CD14-positive monocyte (primary cell): ENCODE results near the gene TMEM201. TPM values are rescaled to one million over a fixed set of nuclear protein-coding genes. Genes with fewer than 3 reads are reported as not detected.

Experiments
- DNase-seq, 3 donors: peaks; one replicate each; pipeline ENCODE4 v3.0.0-alpha.2; 2011 to 2022
- H2AFZ ChIP-seq: 2 replicates; pipeline ENCODE4 v1.6.0; 2012; ENCODE audit warnings: mild to moderate bottlenecking, low read depth, low read length, inconsistent platforms; ENCODE audit not compliant: insufficient read depth, poor library complexity, severe bottlenecking
- H3K27ac ChIP-seq, 2 donors: 1 replicate in 1 of 2; 2 replicates in 1 of 2; pipeline ENCODE4 v1.5.1; 2012 to 2013; ENCODE audit warnings: low read length in 2 of 2, control low read depth in 1 of 2, inconsistent platforms in 1 of 2, low read depth in 1 of 2, mild to moderate bottlenecking in 1 of 2
- H3K27me3 ChIP-seq, 2 donors: one replicate each; pipeline versions ENCODE4 v1.6.0 to v1.6.1; 2011 to 2013; ENCODE audit warnings: low read length in 2 of 2; ENCODE audit not compliant: control insufficient read depth in 2 of 2, insufficient read depth in 2 of 2
- H3K36me3 ChIP-seq, 2 donors: replicated peaks in 1 of 2; 1 replicate in 1 of 2; 2 replicates in 1 of 2; pipeline versions ENCODE4 v1.5.1 to v1.6.1; 2012 to 2013; ENCODE audit warnings: low read length in 2 of 2, control low read depth in 1 of 2, inconsistent platforms in 1 of 2, mild to moderate bottlenecking in 1 of 2; ENCODE audit not compliant: insufficient read depth in 2 of 2, control insufficient read depth in 1 of 2
- H3K4me1 ChIP-seq, 2 donors: 1 replicate in 1 of 2; 2 replicates in 1 of 2; pipeline versions ENCODE4 v1.5.1 to v1.6.1; 2012 to 2013; ENCODE audit warnings: low read length in 2 of 2, control low read depth in 1 of 2, inconsistent platforms in 1 of 2, mild to moderate bottlenecking in 1 of 2, moderate library complexity in 1 of 2; ENCODE audit not compliant: insufficient read depth in 2 of 2, control insufficient read depth in 1 of 2
- H3K4me2 ChIP-seq: replicated peaks from 2 replicates; pipeline ENCODE3; 2012; ENCODE audit warnings: low read length, moderate library complexity, mild to moderate bottlenecking; ENCODE audit not compliant: poor library complexity, severe bottlenecking; ENCODE audit errors: extremely low read depth
- H3K4me3 ChIP-seq, 3 experiments: fragments of 200-600 bp in 1 of 3; sonication (generic) in 1 of 3; replicated peaks in 1 of 3; 1 replicate in 2 of 3; 2 replicates in 1 of 3; pipeline ENCODE4 v1.5.1; 2011 to 2013; ENCODE audit warnings: low read length in 3 of 3, mild to moderate bottlenecking in 3 of 3, control low read depth in 2 of 3, low read depth in 2 of 3, inconsistent platforms in 1 of 3, moderate library complexity in 1 of 3
- H3K79me2 ChIP-seq: 2 replicates; pipeline ENCODE4 v1.6.0; 2012; ENCODE audit warnings: mild to moderate bottlenecking, control low read depth, inconsistent platforms, low read length, moderate library complexity; ENCODE audit not compliant: insufficient read depth
- H3K9ac ChIP-seq: 2 replicates; pipeline ENCODE4 v1.6.0; 2017; ENCODE audit warnings: low read length, mild to moderate bottlenecking; ENCODE audit not compliant: insufficient read depth, poor library complexity, severe bottlenecking
- H3K9me3 ChIP-seq, 2 donors: replicated peaks in 1 of 2; 1 replicate in 1 of 2; 2 replicates in 1 of 2; pipeline versions ENCODE4 v1.5.1 to v1.6.1; 2012 to 2013; ENCODE audit warnings: low read length in 2 of 2, control low read depth in 1 of 2; ENCODE audit not compliant: control insufficient read depth in 1 of 2, insufficient read depth in 1 of 2
- H4K20me1 ChIP-seq: 2 replicates; pipeline ENCODE4 v1.6.0; 2012; ENCODE audit warnings: mild to moderate bottlenecking, low read length, control low read depth, moderate library complexity; ENCODE audit not compliant: insufficient read depth
- H3K27ac Mint-ChIP-seq, 7 donors: one replicate each; pipeline ENCODE4 v1.8.0; 2020; ENCODE audit warnings: mild to moderate bottlenecking in 7 of 7, mixed read lengths in 7 of 7, moderate library complexity in 6 of 7, inconsistent platforms in 2 of 7
- H3K27me3 Mint-ChIP-seq, 3 donors: one replicate each; pipeline ENCODE4 v1.8.0; 2021 to 2022; ENCODE audit warnings: low read depth in 3 of 3, mild to moderate bottlenecking in 3 of 3, mixed read lengths in 3 of 3, moderate library complexity in 3 of 3, inconsistent platforms in 1 of 3
- H3K36me3 Mint-ChIP-seq, 2 donors: one replicate each; pipeline ENCODE4 v1.8.0; 2020; ENCODE audit warnings: mixed read lengths in 2 of 2, inconsistent platforms in 1 of 2, mild to moderate bottlenecking in 1 of 2
- H3K4me1 Mint-ChIP-seq: one replicate; pipeline ENCODE4 v1.8.0; 2020; ENCODE audit warnings: mild to moderate bottlenecking, mixed read lengths
- H3K4me3 Mint-ChIP-seq, 2 donors: one replicate each; pipeline ENCODE4 v1.8.0; 2020; ENCODE audit warnings: mild to moderate bottlenecking in 2 of 2, mixed read lengths in 2 of 2, moderate library complexity in 1 of 2
- H3K9me3 Mint-ChIP-seq, 7 donors: one replicate each; pipeline ENCODE4 v1.8.0; 2020 to 2022; ENCODE audit warnings: mixed read lengths in 7 of 7, mild to moderate bottlenecking in 6 of 7, moderate library complexity in 6 of 7, inconsistent platforms in 2 of 7
- CTCF ChIP-seq: fragments of 200-600 bp; IDR thresholded peaks from one replicate; pipeline ENCODE4 v1.8.0; 2022; ENCODE audit warnings: antibody characterized with exemption, mild to moderate bottlenecking
- WGBS: methylation state at CpG from one replicate; pipeline ENCODE4 v1.1.5; 2013; ENCODE audit warnings: missing lambda C conversion rate; ENCODE audit not compliant: insufficient coverage; 5-methylcytosine and 5-hydroxymethylcytosine counted together
- intact Hi-C, 2 donors: fragments of 100-400 bp; cut with micrococcal nuclease; formaldehyde crosslinking; loops; one replicate each; pipeline versions ENCODE4 v1.15.0 to v1.15.1; 2023
- polyA plus RNA-seq, 3 donors: library from polyadenylated mRNA; depleted of rRNA in 1 of 3; unstranded in 2 of 3; stranded (reverse) in 1 of 3; fragments of 300-500 nt in 2 of 3; fragments of >200 nt in 1 of 3; fragmentation: Illumina TruSeq in 2 of 3; gene quantifications; 1 replicate in 2 of 3; 2 replicates in 1 of 3; pipeline ENCODE4 v1.2.3, GENCODE V29; 2012 to 2021

TMEM201 gene
- polyA plus RNA-seq, 3 donors: 0.37 to 3.7 (median 0.37) TPM

GRCh38 chr1:9542430-9542829, 46.3 kb upstream of the TMEM201 start:
- Histone ChIP-seq H3K4me1 (peaks cover 26 to 35% of the 10 kb centered on the region in 2 donors), H3K27ac (no peak overlapping the region), H3K36me3 (no peaks in the 10 kb centered on the region), H3K4me2 (peak overlapping the region; percentile 13), H3K4me3 (no peak overlapping the region), H3K27me3 (no peaks in the 10 kb centered on the region), H2AFZ (no peak overlapping the region), H3K9me3 (no peaks in the 10 kb centered on the region), H3K9ac (no peak overlapping the region), H4K20me1 (peaks cover 56% of the 10 kb centered on the region), H3K79me2 (peaks cover 67% of the 10 kb centered on the region)
- peaks cover 0 to 5% (median 0%) of the 10 kb centered on the region in 3 donors for H3K27me3 Mint-ChIP-seq
- H3K4me3 Mint-ChIP-seq: peak overlapping the region in 1 of 2 donors; percentile 31
- intact Hi-C loops: no loop called here
- H3K36me3 Mint-ChIP-seq: peaks cover 3 to 7% of the 10 kb centered on the region in 2 donors
- peak in 1 of 3 donors; percentile 17 for DNase-seq
- H3K9me3 Mint-ChIP-seq: no peaks in the 10 kb centered on the region
- H3K27ac Mint-ChIP-seq: peak overlapping the region in 4 of 7 donors; percentile 3 to 43 (median 12)
- WGBS: 13% methylated on average over 2 of the region's 3 CpGs
- no peak for TF ChIP-seq CTCF
- peaks cover 31% of the 10 kb centered on the region for H3K4me1 Mint-ChIP-seq

- peaks cover 75% of the 10 kb centered on the region for H4K20me1 ChIP-seq
- Mint-ChIP-seq H3K4me3 (no peak overlapping the region), H3K27ac (no peak overlapping the region), H3K4me1 (peaks cover 26% of the 10 kb centered on the region), H3K27me3 (peaks cover 0 to 5% (median 0%) of the 10 kb centered on the region in 3 donors), H3K36me3 (peaks cover 3 to 9% of the 10 kb centered on the region in 2 donors), H3K9me3 (no peaks in the 10 kb centered on the region)
- no peaks in the 10 kb centered on the region for H3K36me3 ChIP-seq
- no peaks in the 10 kb centered on the region for H3K27me3 ChIP-seq
- H3K4me1 ChIP-seq: peaks cover 20 to 24% of the 10 kb centered on the region in 2 donors
- H3K27ac ChIP-seq: no peak overlapping the region
- 100% methylated on average over 2 of the region's 3 CpGs for WGBS
- H3K9me3 ChIP-seq: no peaks in the 10 kb centered on the region
- intact Hi-C loops: no loop called here
- H3K9ac ChIP-seq: no peak overlapping the region
- no peak for DNase-seq
- TF ChIP-seq CTCF: no peak
- no peak overlapping the region for H3K4me3 ChIP-seq
- H3K79me2 ChIP-seq: peaks cover 87% of the 10 kb centered on the region
- no peak overlapping the region for H3K4me2 ChIP-seq
- H2AFZ ChIP-seq: no peak overlapping the region
These were observed 43.8 kb upstream of the TMEM201 start for GRCh38 chr1:9544926-9545325.
